Body of pancreas (tissue), 4 donors: ENCODE results near the gene EMSY. TPM values are rescaled to one million over a fixed set of nuclear protein-coding genes. Genes with fewer than 3 reads are reported as not detected.
"Not testable (repeated sequence)": the region's sequence is repeated elsewhere in the genome, so short reads cannot be mapped to it uniquely, and the experiment has no call there.

Source experiments
- ATAC-seq: fragments of 150-250 bp; one replicate; pipeline ENCODE4 v1.9.1; 2016
- DNase-seq, 4 donors: peaks; one replicate each; pipeline ENCODE4 v3.0.0-alpha.2; 2019
- H3K27ac ChIP-seq, 4 donors: fragments of 200-600 bp; sonication (generic); 1 replicate in 3 of 4; 2 replicates in 1 of 4; pipeline versions ENCODE4 v1.5.1 to v1.6.1; 2016 to 2019; ENCODE audit warnings: mild to moderate bottlenecking in 1 of 4, mixed read lengths in 1 of 4, moderate library complexity in 1 of 4
- H3K27me3 ChIP-seq, 2 donors: fragments of 200-600 bp; sonication (generic); one replicate each; pipeline ENCODE4 v1.6.0; 2016; ENCODE audit warnings: mild to moderate bottlenecking in 1 of 2
- H3K36me3 ChIP-seq, 2 donors: fragments of 200-600 bp; sonication (generic); replicated peaks in 1 of 2; 2 replicates each; pipeline ENCODE4 v1.5.1; 2016; ENCODE audit warnings: low read depth in 2 of 2; ENCODE audit not compliant: insufficient read depth in 1 of 2
- H3K4me1 ChIP-seq: fragments of 200-600 bp; sonication (generic); one replicate; pipeline ENCODE4 v1.6.0; 2016
- H3K4me3 ChIP-seq, 2 donors: fragments of 200-600 bp; sonication (generic); 1 replicate in 1 of 2; 2 replicates in 1 of 2; pipeline ENCODE4 v1.5.1; 2016 to 2019
- H3K9me3 ChIP-seq, 3 donors: fragments of 200-600 bp; sonication (generic); 1 replicate in 2 of 3; 2 replicates in 1 of 3; pipeline ENCODE4 v1.5.1; 2016
- POLR2A ChIP-seq, 3 donors: fragments of 450-650 bp; IDR thresholded peaks; one replicate each; pipeline ENCODE4 v1.6.1; 2016; ENCODE audit warnings: antibody characterized with exemption in 3 of 3, mild to moderate bottlenecking in 2 of 3
- WGBS, 2 donors: methylation state at CpG; one replicate each; pipeline ENCODE4 v1.1.5; 2017; 5-methylcytosine and 5-hydroxymethylcytosine counted together
- intact Hi-C: fragments of 100-400 bp; cut with DNase I; formaldehyde crosslinking; loops from one replicate; pipeline ENCODE4 v1.15.1; 2023
- total RNA-seq, 2 donors: library from RNA; depleted of rRNA; stranded (reverse); fragments of >200 nt; gene quantifications; one replicate each; pipeline ENCODE4 v1.1.0, GENCODE V29; 2016
- TF ChIP-seq, protein P1 (sequence below), 7 experiments: fragments of 450-650 bp in 4 of 7; fragments of 200-600 bp in 3 of 7; sonication (generic) in 3 of 7; IDR thresholded peaks; one replicate each; pipeline ENCODE4 v1.5.1; 2016 to 2019; ENCODE audit warnings: antibody characterized with exemption in 7 of 7

The EMSY gene, protein sequence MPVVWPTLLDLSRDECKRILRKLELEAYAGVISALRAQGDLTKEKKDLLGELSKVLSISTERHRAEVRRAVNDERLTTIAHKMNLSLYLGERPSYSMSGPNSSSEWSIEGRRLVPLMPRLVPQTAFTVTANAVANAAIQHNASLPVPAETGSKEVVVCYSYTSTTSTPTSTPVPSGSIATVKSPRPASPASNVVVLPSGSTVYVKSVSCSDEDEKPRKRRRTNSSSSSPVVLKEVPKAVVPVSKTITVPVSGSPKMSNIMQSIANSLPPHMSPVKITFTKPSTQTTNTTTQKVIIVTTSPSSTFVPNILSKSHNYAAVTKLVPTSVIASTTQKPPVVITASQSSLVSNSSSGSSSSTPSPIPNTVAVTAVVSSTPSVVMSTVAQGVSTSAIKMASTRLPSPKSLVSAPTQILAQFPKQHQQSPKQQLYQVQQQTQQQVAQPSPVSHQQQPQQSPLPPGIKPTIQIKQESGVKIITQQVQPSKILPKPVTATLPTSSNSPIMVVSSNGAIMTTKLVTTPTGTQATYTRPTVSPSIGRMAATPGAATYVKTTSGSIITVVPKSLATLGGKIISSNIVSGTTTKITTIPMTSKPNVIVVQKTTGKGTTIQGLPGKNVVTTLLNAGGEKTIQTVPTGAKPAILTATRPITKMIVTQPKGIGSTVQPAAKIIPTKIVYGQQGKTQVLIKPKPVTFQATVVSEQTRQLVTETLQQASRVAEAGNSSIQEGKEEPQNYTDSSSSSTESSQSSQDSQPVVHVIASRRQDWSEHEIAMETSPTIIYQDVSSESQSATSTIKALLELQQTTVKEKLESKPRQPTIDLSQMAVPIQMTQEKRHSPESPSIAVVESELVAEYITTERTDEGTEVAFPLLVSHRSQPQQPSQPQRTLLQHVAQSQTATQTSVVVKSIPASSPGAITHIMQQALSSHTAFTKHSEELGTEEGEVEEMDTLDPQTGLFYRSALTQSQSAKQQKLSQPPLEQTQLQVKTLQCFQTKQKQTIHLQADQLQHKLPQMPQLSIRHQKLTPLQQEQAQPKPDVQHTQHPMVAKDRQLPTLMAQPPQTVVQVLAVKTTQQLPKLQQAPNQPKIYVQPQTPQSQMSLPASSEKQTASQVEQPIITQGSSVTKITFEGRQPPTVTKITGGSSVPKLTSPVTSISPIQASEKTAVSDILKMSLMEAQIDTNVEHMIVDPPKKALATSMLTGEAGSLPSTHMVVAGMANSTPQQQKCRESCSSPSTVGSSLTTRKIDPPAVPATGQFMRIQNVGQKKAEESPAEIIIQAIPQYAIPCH (N-terminal part only)
- 10 to 100 TPM; 13.5 to 30.3 TPM for total RNA-seq

DNA sequence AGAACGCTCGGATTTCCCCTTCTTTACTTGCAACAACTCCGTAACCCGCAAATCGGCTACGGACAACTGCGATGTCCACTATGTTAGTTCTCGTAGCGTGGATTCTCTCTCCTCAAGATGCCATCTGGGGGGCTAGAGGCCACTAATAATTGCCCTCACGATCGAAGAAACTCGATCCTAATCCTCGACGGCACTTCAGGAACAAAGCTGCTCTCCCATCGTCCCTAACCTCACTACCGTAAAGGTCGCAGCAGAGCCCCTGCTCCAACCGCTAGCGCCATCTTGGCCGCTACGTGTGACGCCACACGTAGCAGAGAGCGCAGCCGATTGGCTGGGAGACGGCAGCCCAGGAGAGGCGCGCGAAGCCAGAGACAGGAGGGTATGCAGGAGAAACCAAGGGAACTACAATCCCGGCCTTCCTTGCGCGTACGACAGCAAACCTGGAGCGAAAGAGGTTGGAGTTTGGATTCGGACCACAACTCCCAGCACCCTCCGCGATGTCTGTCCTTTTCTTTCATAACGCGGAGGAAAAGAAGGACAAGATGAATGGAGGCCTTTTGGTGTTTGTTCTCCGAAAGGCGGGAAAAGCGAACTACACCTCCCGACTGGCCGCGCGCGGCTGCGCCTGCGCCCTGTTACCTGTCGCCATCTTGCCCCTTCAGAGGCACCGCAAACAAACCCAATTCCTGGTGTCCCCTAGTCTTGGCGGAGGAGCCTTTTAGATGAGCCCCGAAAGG, at the start of gene EMSY:
Gene EMSY (plus strand): TSS at position 635 of the 737 bp plus-strand sequence. CDS start 1,921 bp downstream, outside the sequence.
- Histone ChIP-seq H3K27ac (peak within 1 kb of the TSS; percentile 68 to 90 (median 85)), H3K9me3 (no peaks in the 10 kb centered on the region), H3K4me1 (peaks cover 13% of the 10 kb centered on the region), H3K27me3 (no peaks in the 10 kb centered on the region), H3K36me3 (peaks cover 0 to 3% of the 10 kb centered on the region in 2 donors), H3K4me3 (peak within 1 kb of the TSS; percentile 88 to 97)
- DNase-seq: peak; percentile 95 to 99 (median 98)
- intact Hi-C loops: no loop called here
- ATAC-seq: peak; percentile 95
- WGBS, 2 donors: 0% methylated on average over 44 to 53 of the region's 53 CpGs
- peak; percentile 90 to 99 (median 97) for TF ChIP-seq POLR2A (IDR thresholded peaks at IDR 0.05)
- TF ChIP-seq, protein P1, sequence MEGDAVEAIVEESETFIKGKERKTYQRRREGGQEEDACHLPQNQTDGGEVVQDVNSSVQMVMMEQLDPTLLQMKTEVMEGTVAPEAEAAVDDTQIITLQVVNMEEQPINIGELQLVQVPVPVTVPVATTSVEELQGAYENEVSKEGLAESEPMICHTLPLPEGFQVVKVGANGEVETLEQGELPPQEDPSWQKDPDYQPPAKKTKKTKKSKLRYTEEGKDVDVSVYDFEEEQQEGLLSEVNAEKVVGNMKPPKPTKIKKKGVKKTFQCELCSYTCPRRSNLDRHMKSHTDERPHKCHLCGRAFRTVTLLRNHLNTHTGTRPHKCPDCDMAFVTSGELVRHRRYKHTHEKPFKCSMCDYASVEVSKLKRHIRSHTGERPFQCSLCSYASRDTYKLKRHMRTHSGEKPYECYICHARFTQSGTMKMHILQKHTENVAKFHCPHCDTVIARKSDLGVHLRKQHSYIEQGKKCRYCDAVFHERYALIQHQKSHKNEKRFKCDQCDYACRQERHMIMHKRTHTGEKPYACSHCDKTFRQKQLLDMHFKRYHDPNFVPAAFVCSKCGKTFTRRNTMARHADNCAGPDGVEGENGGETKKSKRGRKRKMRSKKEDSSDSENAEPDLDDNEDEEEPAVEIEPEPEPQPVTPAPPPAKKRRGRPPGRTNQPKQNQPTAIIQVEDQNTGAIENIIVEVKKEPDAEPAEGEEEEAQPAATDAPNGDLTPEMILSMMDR (IDR thresholded peaks at IDR 0.05): peak in 1 of 7 experiments; percentile 24

- Histone ChIP-seq H3K27me3 (no peaks in the 10 kb centered on the region), H3K9me3 (no peaks in the 10 kb centered on the region), H3K27ac (no peak overlapping the region), H3K36me3 (no peaks in the 10 kb centered on the region), H3K4me3 (no peak overlapping the region), H3K4me1 (peaks cover 34% of the 10 kb centered on the region)
- ATAC-seq (no peak), DNase-seq (no peak)
- intact Hi-C loops: no loop called here
- TF ChIP-seq, protein P1 (IDR thresholded peaks at IDR 0.05): peak in 1 of 7 experiments; percentile 10
- TF ChIP-seq POLR2A (IDR thresholded peaks at IDR 0.05): no peak
- WGBS, 2 donors: 41 to 59% methylated on average over 1 of the region's 1 CpG
These were observed 49.5 kb upstream of the EMSY start for GRCh38 chr11:76395296-76395695.

DNA sequence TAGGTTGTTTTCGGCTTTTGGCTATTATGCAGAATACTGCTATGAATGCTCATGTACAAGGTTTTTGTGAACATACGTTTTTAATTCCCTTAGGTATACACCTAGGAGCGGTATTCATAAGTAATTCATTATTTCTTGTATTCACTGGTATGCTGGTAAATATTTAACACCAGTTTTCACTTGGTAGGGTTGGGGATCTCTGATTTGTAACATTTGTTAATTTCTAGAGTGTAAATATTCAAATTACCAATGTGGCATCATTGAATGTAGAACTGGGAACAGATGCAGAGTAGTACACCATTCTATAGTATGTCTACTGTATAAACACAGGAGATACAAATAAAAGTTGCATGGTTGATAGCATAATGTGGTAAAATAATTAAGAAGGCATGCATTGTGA, 47.4 kb upstream of the EMSY start:
- H3K27me3 ChIP-seq: no peaks in the 10 kb centered on the region
- 75 to 77% methylated on average over 3 of the region's 3 CpGs for WGBS, 2 donors
- TF ChIP-seq, protein P1 (IDR thresholded peaks at IDR 0.05): no peak
- no peak for TF ChIP-seq POLR2A (IDR thresholded peaks at IDR 0.05)
- no peaks in the 10 kb centered on the region for H3K36me3 ChIP-seq
- no peak overlapping the region for H3K4me3 ChIP-seq
- H3K27ac ChIP-seq: no peak overlapping the region
- peaks cover 13% of the 10 kb centered on the region for H3K4me1 ChIP-seq
- DNase-seq (no peak), ATAC-seq (no peak)
- intact Hi-C loops: no loop called here
- H3K9me3 ChIP-seq: no peaks in the 10 kb centered on the region

- Histone ChIP-seq H3K27ac (no peak overlapping the region), H3K4me1 (no peaks in the 10 kb centered on the region), H3K36me3 (no peaks in the 10 kb centered on the region), H3K27me3 (no peaks in the 10 kb centered on the region), H3K9me3 (no peaks in the 10 kb centered on the region), H3K4me3 (no peak overlapping the region)
- ATAC-seq (no peak), DNase-seq (no peak)
- intact Hi-C loops: no loop called here
- TF ChIP-seq, protein P1 (IDR thresholded peaks at IDR 0.05): no peak
- TF ChIP-seq POLR2A (IDR thresholded peaks at IDR 0.05): no peak
- WGBS, 2 donors: 46 to 47% methylated on average over 1 of the region's 1 CpG
These were observed 43.9 kb upstream of the EMSY start for GRCh38 chr11:76400967-76401366.

DNA sequence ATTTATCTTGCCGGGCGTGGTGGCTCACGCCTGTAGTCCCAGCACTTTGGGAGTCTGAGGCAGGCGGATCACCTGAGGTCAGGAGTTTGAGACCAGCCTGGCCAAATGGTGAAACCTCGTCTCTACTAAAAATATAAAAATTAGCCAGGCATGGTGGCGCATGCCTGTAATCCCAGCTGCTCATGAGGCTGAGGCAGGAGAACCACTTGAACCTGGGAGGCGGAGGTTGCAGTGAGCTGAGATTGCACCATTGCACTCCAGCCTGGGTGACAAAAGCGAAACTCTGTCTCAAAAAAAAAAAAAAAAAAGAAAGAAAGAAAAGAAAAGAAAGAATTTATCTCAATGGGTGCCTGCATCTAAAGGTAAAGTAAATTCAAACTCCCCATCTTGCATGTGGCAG, 43.3 kb upstream of the EMSY start:
- intact Hi-C loops, H3K27ac ChIP-seq, H3K36me3 ChIP-seq, DNase-seq, ATAC-seq, H3K9me3 ChIP-seq, H3K4me3 ChIP-seq, H3K27me3 ChIP-seq, H3K4me1 ChIP-seq: not testable (repeated sequence)
- 84 to 86% methylated on average over 8 of the region's 8 CpGs for WGBS, 2 donors
